HuH-7.5 (cell line): Measurements from ENCODE around the gene ARL6IP1.
"Not testable (repeated sequence)": the region's sequence is repeated elsewhere in the genome, so short reads cannot be mapped to it uniquely, and the experiment has no call there.

Source experiments
- DNase-seq: peaks from one replicate; pipeline ENCODE4 v3.0.0; 2011; ENCODE audit warnings: low spot score

The ARL6IP1 gene

DNA sequence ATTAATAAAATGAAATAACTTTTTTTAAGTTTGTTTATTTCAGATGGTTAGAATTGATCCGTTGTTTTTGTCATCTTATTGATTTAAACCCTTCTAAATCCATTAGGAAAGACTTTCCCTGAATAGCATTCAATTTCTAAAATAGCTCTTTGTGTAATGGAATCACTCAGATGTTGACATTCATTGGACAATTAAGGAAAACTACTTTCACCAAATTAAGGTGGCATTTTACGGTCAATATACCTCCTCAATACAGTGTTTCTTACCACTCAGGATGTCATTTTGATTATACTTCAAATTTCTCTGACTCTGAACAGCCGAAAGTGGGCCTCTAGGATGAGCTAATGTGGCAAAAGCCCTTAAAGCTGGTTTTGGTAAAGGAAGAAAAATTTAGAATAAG is 1.8 kb downstream of the ARL6IP1 start:
- no peak for DNase-seq

DNA sequence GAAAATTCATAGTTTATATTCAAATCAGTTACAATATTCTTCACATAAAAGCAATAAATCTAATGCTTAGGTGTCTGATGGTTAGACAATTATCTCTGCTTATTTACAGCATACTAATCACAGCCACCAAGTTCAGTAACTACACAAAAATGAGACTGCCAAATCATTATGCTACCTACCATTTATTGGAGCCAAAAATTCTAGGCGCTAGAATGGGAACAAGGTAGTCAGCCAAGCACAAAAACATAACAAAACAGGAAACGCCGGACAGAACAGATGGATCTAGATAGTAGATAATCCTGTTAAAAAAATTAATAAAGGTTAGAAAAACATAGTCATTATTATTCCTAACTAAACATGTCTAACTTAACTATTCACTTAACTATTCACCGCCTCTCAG is 3.6 kb downstream of the ARL6IP1 start:
- DNase-seq: no peak

DNA sequence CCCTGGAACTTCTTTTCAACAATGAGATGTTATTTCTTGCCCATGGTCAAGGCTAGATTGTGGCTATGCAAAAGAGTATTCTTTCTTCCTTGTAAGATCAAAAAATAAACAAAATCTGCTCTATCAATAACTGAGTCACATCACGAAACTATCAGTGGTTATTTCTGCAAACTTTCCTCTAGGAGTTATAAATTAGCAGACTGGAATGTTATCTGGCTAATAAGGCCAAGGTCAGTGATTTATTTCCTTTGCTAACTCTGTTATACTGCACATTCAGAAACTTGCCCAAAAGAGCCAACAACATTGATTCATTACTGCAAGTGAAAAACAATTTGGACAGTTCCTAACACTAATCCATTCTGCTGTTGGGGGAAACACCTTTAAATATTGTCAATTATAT is 5.0 kb downstream of the ARL6IP1 start:
- DNase-seq: no peak

DNA sequence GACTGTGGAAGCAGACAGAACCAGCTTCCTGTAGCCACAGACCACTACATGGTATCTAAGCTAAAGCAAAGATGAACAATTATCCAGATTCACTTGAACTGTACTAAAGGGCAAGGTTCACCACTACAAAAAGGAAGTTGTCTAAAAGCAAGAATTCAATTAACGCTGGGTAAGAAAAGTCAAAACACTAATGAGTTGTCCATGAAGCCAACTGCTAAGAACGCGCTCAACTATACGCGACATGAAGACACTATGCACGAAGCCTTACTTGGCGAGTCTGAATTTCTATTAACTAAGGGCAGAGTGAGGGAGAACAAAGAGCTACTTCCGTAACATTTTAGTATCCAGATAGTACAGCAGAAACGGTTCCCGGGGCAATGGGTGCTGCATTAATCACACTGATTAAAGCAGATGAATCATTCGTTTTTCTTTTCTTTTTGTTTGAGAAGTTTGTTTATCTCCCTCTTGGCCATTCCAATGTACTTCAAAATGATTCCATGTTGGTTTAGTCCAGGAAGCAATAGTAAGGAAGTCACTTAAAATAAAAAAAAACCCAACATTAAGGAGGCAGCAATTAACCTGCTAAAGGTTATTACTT is 8.4 kb downstream of the ARL6IP1 start:
- no peak for DNase-seq

DNA sequence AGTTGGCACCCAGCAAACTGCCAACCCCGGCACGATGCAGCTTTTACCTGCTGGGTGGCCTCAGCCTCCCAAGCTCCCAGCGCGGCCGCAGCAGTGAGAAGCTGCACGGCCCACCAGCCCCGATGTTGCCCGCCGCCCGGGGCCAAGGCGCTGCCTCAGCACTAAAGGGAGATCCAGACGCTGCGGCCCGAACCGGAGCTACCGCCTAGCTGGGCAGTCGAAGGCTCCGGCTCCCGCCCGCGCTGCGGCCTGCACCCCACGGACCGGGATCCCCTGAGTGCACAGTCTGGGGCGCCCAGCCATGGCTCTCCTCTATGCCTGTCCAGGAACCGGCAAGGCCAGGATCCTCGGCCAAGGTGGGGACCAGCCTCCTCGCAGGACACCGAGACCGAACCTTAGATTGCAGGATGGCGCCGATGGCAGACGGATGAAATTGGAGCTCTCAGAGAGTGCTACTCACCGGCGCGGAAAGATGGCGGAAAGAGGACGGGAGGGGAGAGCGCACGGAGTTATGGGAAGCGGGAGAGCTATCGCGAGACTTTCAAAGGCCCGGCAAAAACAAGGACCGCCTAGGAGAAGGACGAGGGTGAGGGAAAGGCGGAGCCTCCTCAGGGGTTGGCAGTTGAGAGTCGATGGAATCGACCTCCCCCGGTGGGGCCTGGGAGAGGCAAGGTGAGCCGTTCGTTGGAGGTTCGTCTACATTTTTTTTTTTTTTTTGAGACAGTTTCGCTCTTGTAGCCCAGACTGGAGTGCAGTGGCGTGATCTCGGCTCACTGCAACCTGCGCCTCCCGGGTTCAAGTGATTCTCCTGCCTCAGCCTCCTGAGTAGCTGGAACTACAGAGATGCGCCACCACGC is 11.3 kb downstream of the ARL6IP1 start, which contains the start of gene RPS15A:
TSS of gene RPS15A (minus strand) at position 485 of the 857 bp plus-strand sequence. CDS start 1,221 bp downstream, outside the sequence.
- DNase-seq: peak; percentile 85

DNA sequence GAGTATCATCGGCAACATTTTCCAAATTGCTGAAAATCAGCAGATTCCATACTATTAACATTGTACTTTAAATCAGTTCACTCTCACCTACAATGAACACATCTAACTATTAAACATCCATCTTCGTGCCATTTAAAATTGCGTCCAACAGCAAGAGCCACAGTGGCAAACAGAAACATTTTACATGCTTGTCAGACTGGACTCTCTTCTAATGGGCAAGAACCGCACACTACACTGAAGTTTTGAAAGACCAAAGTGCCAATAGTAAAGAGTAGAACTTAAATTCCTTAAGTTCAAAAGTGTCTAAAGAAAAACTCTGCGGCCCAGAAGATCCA is 11.9 kb downstream of the ARL6IP1 start:
- DNase-seq: no peak

DNA sequence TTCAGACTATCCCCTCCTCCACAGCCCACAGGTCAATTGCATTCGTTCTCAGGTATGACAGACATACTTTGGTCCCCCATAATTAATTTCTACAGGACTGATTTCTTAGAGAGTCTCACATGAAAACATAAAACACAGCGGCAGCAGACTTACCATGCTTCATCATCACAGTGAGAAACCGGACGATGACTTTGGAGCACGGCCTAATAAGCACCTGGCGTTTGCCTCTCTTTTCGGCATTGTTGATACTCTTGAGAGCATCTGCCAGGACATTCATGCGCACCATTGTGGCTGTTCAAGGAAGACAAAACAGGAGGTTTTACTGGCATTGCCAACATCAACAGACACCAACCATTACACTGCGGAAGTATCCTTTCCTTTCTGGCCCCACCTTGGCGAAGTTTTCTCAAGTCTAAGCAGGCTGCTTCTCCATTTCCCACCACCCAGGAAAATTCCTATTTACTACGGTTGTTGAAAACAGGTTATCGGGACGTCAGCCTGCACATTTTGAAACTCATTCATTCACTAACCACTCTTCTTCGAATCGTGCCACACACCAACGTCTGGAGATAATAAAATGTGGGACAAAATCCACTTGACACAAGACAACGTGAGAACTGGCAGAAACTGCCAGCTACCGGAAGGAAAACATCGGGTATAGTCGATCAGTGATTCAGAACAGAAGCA is 12.4 kb downstream of the ARL6IP1 start:
- DNase-seq: no peak

DNA sequence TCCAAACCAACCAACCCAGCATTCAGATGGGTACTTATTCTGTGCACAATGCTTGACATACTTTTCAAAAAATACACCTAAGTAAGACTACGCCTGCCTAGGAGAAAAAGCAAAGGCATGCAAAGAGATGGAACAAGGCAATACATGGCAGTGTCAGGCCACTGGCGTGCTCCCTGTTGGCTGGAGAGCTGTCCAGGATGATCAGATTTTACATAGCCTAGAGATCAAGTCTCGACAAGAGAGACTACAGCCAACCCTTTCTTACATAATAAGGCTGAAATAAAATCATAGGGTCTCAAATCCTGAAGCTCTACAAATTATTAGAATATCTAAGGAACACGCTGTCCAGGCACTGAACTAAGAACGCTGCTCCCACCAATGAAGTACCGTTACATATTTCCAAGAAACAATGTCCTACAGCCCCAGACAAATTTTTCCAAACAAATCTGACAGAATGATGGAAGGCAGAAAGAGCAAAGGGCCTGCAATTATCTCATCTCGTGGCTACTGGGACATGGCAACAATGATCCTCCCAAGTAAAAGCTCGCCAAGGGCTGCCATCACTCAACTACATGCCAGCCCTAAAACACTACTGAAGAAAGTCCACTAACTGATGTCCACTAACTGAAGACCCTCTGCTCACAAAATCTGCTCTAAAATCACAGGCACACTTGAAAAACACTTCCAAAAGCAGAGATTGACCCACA is 16.3 kb downstream of the ARL6IP1 start:
- DNase-seq: no peak

DNA sequence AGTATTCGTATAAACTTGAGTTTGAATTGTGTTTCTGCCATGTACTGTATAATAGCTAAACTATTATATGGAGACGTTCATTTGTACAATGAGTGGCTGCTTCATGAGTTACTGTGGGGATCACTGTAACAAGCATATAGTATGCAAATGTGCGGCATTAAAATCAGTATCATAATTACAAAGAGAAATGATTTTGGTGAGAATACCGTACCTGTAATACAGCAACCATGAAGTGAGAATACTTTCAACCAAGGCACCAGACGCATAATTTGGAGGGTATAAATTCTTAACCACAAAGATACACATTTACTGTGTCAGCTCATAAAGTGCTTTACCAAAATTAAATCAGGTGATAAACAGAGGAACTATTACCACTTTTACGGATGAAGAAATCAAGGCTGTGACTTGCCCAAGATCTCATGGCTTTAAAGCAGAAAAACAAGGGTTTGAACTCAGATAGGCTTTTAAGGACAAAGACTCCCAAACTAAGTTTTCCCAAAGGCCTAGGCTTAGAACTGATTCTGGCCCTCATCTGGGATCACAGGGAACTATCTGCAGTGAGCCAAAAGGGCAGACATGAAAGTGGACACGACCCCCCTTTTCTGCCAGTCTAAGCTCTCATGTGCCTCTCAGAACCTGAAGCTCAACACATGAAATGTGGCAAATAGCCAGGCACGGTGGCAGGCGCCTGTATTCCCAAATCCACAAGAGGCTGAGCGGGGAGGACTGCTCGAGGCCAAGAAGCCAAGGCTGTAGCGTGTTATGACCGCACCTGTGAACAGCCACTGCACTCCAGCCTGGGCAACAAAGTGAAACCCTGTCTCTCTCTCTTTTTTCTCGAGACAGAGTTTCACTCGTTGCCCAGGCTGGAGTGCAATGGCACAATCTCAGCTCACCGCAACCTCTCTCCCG is 17.7 kb downstream of the ARL6IP1 start:
- DNase-seq: no peak

DNA sequence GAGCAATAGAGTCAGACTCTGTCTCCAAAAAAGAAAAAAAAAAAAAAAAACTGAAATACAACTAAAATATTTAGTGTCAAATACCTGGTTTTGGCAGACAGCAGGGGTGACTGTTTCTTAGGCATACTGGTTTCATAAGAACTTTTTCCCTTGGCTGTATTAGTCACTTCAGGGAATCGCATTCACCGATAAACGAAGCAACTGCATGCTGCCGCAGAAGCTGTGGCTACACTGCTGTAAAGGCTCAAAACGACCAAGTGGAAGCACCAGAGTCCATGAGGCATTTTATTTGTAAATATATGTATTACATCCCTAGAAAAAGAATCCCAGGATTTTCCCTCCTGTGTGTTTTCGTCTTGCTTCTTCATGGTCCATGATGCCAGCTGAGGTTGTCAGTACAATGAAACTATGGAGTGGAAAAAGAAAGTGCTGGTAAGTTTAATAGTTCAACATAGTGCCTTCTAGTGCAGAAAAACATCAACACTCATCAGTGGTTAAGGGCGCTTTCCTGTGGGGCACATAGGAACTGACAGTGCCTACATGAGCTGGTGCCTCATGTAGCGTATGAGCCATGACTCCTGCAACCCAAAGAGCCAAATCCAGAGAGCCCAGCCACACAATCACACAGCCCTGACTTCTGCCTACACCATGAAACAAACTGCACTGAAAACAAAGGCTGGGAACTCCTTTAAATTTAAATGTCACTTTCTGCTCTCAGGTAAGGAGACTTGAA is 18.5 kb downstream of the ARL6IP1 start:
- DNase-seq: no peak

DNA sequence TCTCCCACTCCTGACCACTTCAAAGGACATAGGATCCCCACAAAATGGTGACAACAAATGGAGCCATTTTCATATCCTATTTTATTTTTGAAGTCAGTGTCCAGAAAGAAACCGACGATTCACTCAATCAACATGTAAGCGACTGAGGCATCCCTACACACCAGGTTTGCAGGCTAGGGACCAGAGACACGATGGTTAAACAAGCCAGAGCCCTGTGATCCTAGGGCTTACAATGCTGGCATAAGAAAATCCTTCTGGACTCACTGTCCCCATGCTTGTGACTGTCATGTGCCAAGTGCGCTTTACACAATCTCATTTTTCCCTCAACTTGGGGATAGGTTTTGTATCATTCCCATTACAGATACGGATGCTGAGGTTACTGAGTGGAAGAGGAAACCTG is 20.1 kb downstream of the ARL6IP1 start:
- not testable (repeated sequence) for DNase-seq

DNA sequence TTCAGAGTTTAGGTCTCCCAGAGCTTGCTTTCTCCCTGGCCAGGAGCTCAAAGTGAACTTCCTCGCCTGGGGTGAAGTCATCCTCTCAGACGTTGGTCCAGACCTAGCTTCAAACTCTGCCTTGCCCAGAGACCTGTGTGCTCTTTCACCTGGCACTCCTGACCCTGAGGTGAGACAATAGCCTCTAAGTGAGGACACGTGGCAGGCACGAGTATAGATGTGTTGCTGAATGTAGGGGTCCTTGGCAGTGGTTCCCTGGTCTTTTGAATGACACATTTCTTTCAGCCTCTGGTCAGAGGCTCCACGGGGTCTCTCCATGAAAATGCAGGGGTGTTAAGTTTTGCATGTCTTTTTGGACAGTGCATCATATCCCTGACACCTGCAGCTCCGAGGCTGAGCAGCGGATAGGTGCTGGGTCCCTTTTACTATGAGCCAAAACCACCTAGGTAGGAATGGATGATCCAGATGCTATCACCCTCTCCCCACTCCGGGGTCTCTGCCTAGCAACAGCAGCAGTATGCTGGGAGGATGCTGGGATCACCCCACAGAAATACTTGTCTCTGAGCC is 20.8 kb downstream of the ARL6IP1 start:
- not testable (repeated sequence) for DNase-seq

DNA sequence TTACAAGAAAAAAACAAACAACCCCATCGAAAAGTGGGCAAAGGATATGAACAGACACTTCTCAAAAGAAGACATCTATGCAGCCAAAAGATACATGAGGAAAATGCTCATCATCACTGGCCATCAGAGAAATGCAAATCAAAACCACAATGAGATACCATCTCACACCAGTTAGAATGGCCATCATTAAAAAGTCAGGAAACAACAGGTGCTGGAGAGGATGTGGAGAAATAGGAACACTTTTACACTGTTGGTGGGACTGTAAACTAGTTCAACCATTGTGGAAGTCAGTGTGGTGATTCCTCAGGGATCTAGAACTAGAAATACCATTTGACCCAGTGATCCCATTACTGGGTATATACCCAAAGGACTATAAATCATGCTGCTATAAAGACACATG is 23.7 kb downstream of the ARL6IP1 start:
- DNase-seq: not testable (repeated sequence)

DNA sequence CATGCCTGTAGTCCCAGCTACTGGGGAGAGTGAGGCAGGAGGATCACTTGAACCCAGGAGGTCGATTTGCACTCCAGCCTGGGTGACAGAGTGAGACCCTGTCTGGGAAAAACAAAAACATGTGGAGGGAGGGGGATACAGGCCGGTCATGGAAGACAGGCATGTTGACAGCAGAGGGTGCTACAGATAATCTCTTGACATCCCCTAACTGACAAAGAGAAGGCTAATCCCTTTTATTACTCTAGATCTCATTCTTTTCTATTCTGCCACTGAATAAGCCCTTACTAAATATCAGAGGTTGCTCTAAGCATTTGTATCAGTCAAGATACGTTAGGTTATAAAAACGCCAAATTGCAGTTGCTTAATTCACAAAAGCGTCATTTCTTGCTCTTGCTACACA is 25.0 kb downstream of the ARL6IP1 start:
- not testable (repeated sequence) for DNase-seq

DNA sequence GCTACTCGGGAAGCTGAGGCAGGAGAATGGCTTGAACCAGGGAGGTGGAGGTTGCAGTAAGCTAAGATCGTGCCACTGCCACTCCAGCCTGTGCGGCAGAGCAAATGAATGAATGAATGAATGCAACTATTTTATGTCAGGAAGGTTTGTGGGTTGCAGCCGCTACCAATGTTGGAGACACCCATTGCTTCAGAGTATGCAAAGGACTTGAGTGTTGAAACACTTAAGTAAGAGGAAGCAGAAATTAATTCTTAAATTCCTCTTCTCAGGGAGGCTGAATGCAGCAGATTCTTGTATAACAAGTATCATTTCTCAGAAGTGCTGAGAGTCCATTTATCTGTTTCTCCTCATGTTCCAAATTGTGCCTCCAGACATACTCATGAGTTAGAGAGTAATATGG is 26.7 kb downstream of the ARL6IP1 start:
- DNase-seq: not testable (repeated sequence)

DNA sequence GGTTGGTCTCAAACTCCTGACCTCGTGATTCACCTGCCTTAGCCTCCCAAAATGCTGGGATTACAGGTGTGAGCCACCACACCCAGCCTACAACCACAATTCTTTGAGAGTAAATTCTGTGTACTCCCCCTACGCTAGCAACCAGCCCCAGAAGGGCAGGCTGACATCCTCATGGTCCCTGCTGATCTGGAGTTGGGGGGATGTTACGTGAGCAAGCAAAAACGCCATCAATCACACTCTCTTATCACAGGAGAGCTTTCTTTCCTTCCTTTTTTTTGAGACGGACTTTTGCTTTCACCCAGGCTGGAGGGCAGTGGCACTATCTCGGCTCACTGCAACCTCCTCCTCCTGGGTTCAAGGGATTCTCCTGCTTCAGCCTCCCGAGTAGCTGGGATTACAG is 29.2 kb downstream of the ARL6IP1 start:
- not testable (repeated sequence) for DNase-seq

DNA sequence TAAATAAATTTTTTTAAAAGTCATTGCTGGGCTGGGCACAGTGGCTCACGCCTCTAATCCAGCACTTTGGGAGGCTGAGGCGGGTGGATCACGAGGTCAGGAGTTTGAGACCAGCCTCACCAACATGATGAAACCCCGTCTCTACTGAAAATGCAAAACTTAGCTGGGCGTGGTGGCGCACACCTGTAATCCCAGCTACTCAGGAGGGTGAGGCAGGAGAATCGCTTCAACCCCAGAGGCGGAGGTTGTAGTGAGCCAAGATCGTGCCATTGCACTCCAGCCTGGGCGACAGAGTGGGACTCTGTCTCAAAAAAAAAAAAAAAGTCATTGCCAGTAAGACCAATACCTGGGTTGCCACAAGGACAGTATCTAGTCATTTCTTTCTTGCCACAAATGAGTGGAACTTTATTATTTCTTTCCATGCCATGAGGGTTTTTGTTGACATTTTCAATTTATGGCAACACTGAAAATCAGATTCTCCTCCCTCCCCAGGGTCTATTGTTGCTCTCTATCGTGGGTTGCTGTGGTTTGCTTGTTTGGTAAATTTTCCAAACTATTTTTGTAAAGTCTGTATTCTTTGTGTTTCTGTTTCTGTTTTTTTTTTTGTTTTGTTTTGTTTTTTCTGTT is 30.9 kb downstream of the ARL6IP1 start:
- DNase-seq: not testable (repeated sequence)

DNA sequence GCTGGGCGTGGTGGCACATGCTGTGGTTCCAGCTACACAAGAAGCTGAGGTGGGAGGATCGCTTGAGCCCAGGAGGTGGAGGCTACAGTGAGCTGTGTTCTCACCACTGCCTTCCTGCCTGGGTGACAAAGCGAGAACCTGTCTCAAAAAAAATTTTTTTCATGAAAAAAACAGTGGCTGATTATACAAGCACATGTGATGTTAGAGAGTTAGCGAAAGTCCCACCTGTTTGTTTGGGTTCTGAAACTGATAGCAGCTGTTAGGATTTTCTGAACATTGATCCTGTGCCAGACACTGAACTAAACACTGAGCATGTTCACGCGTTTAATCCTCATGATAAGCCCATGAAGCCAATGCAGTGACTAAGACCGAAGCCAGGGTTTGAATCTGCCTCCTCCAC is 34.1 kb downstream of the ARL6IP1 start:
- not testable (repeated sequence) for DNase-seq

DNA sequence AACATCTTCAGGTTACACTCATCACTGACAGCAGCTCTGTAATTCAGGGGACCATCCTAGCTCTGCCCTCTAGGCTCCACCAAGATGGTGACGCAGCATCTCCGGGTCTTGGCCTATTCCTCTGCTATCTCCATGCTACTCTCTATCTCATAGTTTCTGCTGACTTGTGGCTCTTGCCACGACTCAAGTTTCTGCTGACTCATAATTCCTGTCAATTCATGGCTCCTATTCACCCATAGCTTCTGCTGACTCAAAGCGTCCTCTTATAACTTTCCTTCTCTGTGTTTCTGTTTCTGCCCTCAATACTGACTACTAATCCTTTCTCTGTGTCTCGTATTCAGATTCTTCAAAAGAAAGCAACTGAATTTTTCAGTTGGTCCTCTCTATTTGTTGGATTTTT is 38.6 kb downstream of the ARL6IP1 start:
- not testable (repeated sequence) for DNase-seq
